DMS53 treated with DMSO at 0.1 percent for 48 hours (cell line): Measurements from ENCODE around the gene HMGB2.

Source experiments
- DNase-seq: peaks from one replicate; lab custom pipeline; 2025; ENCODE audit not compliant: unreplicated experiment; lab: John Stamatoyannopoulos, UW

The HMGB2 gene

DNA sequence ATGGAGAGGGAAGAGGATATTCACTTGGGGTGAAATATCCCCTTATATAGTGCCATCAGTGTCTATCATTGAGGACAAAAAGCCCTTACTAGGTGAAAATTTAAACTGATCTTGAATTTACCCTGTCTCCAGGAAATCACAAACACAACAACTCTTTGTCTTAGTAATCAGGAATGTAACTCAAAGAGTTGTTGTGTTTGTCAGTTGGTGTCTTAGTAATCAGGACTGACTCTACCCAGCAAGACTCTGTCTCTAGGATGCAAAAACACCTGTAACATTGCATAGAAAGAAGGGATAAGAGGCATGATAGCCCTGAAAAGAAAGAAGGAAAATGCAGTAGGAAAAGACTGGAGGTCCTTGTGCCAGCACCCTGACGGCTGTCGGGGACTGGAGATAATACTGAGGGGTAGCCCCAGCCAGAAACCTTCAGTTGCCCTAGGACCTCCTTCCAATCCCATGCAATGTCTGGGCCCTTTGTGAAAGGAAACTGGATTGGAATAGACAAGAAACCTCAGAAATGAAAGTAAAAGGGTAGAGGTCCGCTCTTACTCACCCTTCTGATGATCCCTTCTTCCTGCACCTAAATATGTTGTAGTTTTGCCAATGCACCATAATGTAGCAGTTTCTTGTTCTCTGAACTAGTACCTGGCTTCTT is 45.3 kb downstream of the HMGB2 start:
- no peak for DNase-seq

DNA sequence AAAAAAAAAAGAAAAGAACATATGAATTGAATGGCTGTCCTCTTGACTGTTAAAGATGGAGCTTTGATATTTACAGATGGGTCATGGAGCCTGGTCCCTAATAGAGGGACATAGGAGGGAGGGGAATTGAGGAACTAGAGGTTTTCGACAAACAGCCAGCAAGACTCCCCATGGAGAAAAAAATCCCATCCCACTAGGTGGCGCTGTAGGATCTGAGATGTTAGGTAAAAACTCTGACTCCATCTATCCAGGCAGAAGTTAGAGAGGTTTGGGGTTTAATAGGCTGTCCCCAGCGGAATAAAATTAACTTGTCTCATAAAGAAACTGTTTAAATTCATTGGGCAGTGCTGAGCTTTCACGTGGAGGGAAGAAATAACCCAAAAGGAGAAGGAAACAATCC is 45.9 kb downstream of the HMGB2 start:
- no peak for DNase-seq

DNA sequence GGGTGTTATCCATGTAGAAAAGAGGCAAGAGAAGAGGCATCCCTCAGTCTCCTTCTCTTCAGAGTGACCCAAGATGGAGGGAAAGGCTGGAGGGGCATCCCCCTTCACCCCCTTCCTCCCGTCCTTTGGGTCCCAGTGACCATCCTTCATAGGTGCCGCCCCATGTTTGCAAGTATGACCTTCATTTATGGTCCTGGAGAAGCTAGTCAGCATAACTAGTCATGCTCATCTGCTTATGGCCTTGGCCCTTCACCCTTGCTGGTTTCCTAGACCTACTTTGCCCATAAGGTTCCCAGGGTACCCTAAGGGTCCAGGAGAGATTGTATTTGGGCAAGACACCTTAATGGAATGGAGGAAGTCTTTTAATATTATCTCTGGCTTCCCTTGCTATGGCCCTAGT is 46.7 kb downstream of the HMGB2 start:
- no peak for DNase-seq

DNA sequence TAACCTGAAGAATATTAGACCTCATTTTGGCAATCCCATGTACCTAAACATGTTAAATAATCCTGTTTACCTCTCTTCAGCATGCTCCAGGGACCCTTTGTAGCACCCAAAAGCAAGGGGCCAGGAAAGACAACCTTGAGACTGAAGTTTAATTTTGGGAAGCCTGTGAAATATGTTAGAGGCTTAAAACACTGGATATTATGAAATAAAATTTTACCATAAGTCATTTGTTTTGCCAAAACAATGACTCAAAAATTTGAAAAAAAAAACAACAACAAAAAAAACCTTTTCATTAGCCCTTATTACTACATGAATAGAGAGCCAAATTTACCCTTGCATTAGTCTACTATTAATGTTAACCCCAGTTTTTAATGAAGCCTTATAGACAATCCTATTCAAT is 49.7 kb downstream of the HMGB2 start:
- no peak for DNase-seq

DNA sequence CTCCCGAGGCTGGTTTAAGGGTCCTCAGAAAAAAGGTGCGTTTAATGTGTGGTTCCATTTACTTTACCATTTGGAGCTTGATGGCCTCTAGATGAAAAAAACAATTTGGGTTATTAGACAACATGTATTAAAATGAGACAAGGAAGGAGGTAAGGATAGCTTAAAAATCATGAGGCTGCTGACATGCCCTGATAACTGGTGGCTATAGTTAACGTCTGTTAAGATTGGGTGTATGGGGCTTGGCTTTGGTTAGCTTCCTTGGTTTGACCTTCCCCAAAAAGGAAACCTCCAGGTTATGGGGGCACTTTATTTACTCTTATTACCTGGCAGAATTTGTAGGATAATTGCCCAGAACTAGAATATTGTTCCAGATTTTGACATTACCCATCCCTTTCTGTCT is 51.5 kb downstream of the HMGB2 start:
- no peak for DNase-seq

DNA sequence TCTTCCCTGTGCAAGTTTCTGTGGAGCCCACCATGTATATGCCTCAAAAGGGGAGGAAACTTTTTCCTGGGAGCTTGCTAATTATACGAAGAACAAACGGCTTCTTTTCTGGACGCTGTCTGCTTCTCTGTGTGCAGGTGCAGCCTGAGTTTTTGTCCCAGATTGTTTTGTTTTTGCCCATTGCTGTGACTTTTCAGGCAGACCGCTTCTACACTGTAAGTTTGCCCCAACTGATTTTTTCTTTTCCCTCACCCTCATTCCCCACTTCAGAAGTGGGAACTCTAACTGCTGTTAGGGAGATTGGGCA is 51.9 kb downstream of the HMGB2 start:
- no peak for DNase-seq

DNA sequence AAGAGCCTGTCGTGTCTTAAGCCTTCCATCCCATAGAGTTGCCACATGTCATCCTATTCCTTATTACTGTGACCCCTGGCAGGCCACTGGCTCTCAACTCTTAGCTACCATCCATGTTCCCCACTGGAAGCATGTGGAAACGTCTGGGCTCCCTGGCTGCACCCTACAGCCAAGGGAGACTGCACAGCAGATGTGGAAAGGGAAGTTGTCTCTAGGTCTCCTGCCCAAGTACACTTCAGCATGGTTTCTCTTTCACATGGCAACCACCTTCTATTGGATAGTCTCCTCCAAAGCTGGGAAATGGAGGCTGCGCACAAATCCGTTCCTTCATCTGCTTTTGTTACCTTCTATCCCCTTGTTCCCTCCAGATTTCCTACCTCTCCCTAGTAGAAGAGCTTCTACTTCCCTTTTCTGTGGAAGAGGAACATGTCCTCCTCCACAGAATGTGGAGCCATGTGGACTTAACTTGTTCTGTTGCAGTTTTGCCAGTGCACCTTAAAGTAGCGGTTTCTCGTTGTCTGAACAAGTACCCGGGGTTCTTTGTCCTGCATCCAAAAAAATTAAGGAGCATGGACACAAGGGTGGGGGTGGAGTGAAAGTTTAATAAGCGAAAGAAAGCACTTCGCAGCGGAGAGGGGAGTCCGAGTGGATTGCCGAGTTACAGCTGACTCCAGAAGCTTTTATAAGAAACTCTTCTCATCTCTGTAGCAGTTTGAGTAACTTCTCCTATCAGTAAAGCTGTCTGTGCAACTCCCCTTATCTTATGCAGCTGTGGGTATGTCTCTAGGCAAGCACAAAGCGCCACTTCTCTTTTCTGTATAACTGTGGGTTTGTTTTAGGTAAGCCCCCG is 52.5 kb downstream of the HMGB2 start:
- DNase-seq = no peak
